HepG2 (cell line): ENCODE data around the gene CLASP1. TPM values are rescaled to one million over a fixed set of nuclear protein-coding genes. Genes with fewer than 3 reads are reported as not detected.

Experiments used
- ATAC-seq: fragments of 200-7000 bp; cut with Tn5 transposase; 3 replicates; pipeline ENCODE4 v1.9.1; 2020; ENCODE audit warnings: mild to moderate bottlenecking, moderate library complexity
- BruUV-seq: library from RNA; stranded (reverse); fragments of 400-500 nt; replicated peaks from 2 replicates; lab custom pipeline; 2021; lab: Mats Ljungman, UMichigan
- CTCF ChIA-PET: fragments of 300-600 bp; formaldehyde crosslinking; extraction: SDS; loops from one replicate; lab custom pipeline; 2021; ENCODE audit warnings: low total read pairs, inconsistent platforms, low intra/inter-chr PET ratio; lab: Yijun Ruan, JAX
- POLR2A ChIA-PET: fragments of 350-600 bp; sonication (Branson Sonifier 250); formaldehyde crosslinking; loops from one replicate; lab custom pipeline; 2020; ENCODE audit warnings: antibody characterized with exemption, inconsistent platforms; lab: Yijun Ruan, JAX
- DNase-seq: peaks from one replicate; pipeline ENCODE4 v3.0.0-alpha.2; 2015; ENCODE audit warnings: low spot score
- FAIRE-seq: peaks from 3 replicates; lab custom pipeline; 2011; peaks lifted over from hg19 to GRCh38; lab: Jason Lieb, UNC
- H2AFZ ChIP-seq: one replicate; pipeline ENCODE4 v1.6.1; 2011; ENCODE audit warnings: low read length, inconsistent platforms
- H3K27ac ChIP-seq: fragments of 300-600 bp; 3 replicates; pipeline ENCODE4 v1.8.0; 2011; ENCODE audit warnings: mixed run types, mild to moderate bottlenecking, mixed read lengths, low read length, inconsistent platforms; ENCODE audit not compliant: insufficient read depth; ENCODE audit errors: extremely low read length
- H3K27me3 ChIP-seq, 2 experiments: fragments of 200-600 bp in 1 of 2; 2 replicates in 1 of 2; 3 replicates in 1 of 2; pipeline versions ENCODE4 v1.6.0 to v1.8.0; 2011; ENCODE audit warnings: low read length in 2 of 2, mild to moderate bottlenecking in 2 of 2, moderate library complexity in 2 of 2, inconsistent platforms in 1 of 2; ENCODE audit not compliant: insufficient read depth in 2 of 2, control insufficient read depth in 1 of 2
- H3K36me3 ChIP-seq, 2 experiments: fragments of 200-600 bp in 1 of 2; replicated peaks in 1 of 2; 2 replicates in 1 of 2; 3 replicates in 1 of 2; pipeline versions ENCODE4 v1.5.1 to v1.8.0; 2011; ENCODE audit warnings: low read length in 2 of 2, inconsistent platforms in 1 of 2; ENCODE audit not compliant: insufficient read depth in 2 of 2, control insufficient read depth in 1 of 2
- H3K4me1 ChIP-seq: 2 replicates; pipeline ENCODE4 v1.5.1; 2012; ENCODE audit warnings: low read length, inconsistent platforms; ENCODE audit not compliant: insufficient read depth
- H3K4me2 ChIP-seq: 2 replicates; pipeline ENCODE4 v1.6.0; 2011; ENCODE audit warnings: low read depth, low read length, inconsistent platforms
- H3K4me3 ChIP-seq, 3 experiments: fragments of 200-600 bp in 1 of 3; sonication (generic), shearing (Covaris generic) in 1 of 3; replicated peaks in 1 of 3; 2 replicates each; pipeline ENCODE4 v1.5.1; 2011 to 2016; ENCODE audit warnings: low read length in 3 of 3, inconsistent platforms in 2 of 3, low read depth in 2 of 3, mild to moderate bottlenecking in 2 of 3, control low read depth in 1 of 3, mixed read lengths in 1 of 3; ENCODE audit not compliant: insufficient read depth in 1 of 3
- H3K79me2 ChIP-seq: one replicate; pipeline ENCODE4 v1.6.1; 2011; ENCODE audit warnings: low read length, inconsistent platforms; ENCODE audit not compliant: insufficient read depth
- H3K9ac ChIP-seq: 2 replicates; pipeline ENCODE4 v1.6.0; 2011; ENCODE audit warnings: mild to moderate bottlenecking, low read depth, low read length, inconsistent platforms; ENCODE audit not compliant: insufficient read depth
- H3K9me3 ChIP-seq: 2 replicates; pipeline ENCODE4 v1.5.1; 2012; ENCODE audit warnings: mild to moderate bottlenecking, low read length
- H4K20me1 ChIP-seq: 2 replicates; pipeline ENCODE4 v1.6.0; 2011; ENCODE audit warnings: inconsistent platforms, mild to moderate bottlenecking, low read length, moderate library complexity; ENCODE audit not compliant: insufficient read depth
- ATF7-NPFF ChIP-seq: sonication (generic); formaldehyde crosslinking; IDR thresholded peaks from 2 replicates; pipeline ENCODE4 v1.8.1; 2023; ENCODE audit warnings: mild to moderate bottlenecking, low read depth, missing genetic modification reagents, moderate library complexity
- ELF1 ChIP-seq: sonication (generic); formaldehyde crosslinking; IDR thresholded peaks from 2 replicates; pipeline ENCODE4 v1.4.0; 2020; ENCODE audit warnings: missing genetic modification reagents
- HIVEP1 ChIP-seq: sonication (generic); formaldehyde crosslinking; IDR thresholded peaks from 2 replicates; pipeline ENCODE4 v1.4.0; 2020; ENCODE audit warnings: mild to moderate bottlenecking, missing genetic modification reagents
- JARID2 ChIP-seq: sonication (generic); formaldehyde crosslinking; IDR thresholded peaks from 2 replicates; pipeline ENCODE4 v1.8.1; 2023; ENCODE audit warnings: missing genetic modification reagents, inconsistent platforms; ENCODE audit not compliant: insufficient replicate concordance
- NFYB ChIP-seq: sonication (generic); formaldehyde crosslinking; IDR thresholded peaks from 2 replicates; pipeline ENCODE4 v1.4.0; 2020; ENCODE audit warnings: missing genetic modification reagents
- NKX3-1 ChIP-seq: sonication (generic); formaldehyde crosslinking; IDR thresholded peaks from 2 replicates; pipeline ENCODE4 v1.5.0; 2020; ENCODE audit warnings: missing genetic modification reagents
- NPAS2 ChIP-seq: sonication (generic); formaldehyde crosslinking; IDR thresholded peaks from 2 replicates; pipeline ENCODE4 v1.8.0; 2022; ENCODE audit warnings: mild to moderate bottlenecking, missing genetic modification reagents, borderline replicate concordance
- NR2C2 ChIP-seq: sonication (generic); formaldehyde crosslinking; IDR thresholded peaks from 2 replicates; pipeline ENCODE4 v1.4.0; 2020; ENCODE audit warnings: missing genetic modification reagents, mild to moderate bottlenecking, moderate library complexity, borderline replicate concordance
- PBX3 ChIP-seq: sonication (generic); formaldehyde crosslinking; IDR thresholded peaks from 2 replicates; pipeline ENCODE4 v1.8.1; 2023; ENCODE audit warnings: missing genetic modification reagents, inconsistent platforms, borderline replicate concordance
- POGZ ChIP-seq: sonication (generic); formaldehyde crosslinking; IDR thresholded peaks from 2 replicates; pipeline ENCODE4 v1.4.0; 2020; ENCODE audit warnings: mild to moderate bottlenecking, missing genetic modification reagents
- REPIN1 ChIP-seq: sonication (generic); formaldehyde crosslinking; IDR thresholded peaks from 2 replicates; pipeline ENCODE4 v1.8.0; 2022; ENCODE audit warnings: missing genetic modification reagents, low read depth, mild to moderate bottlenecking, borderline replicate concordance
- SP4 ChIP-seq: sonication (generic); formaldehyde crosslinking; IDR thresholded peaks from 2 replicates; pipeline ENCODE4 v1.8.1; 2023; ENCODE audit warnings: mild to moderate bottlenecking, missing genetic modification reagents
- TBX2 ChIP-seq: sonication (generic); formaldehyde crosslinking; IDR thresholded peaks from 2 replicates; pipeline ENCODE4 v1.5.0; 2020; ENCODE audit warnings: missing genetic modification reagents, mild to moderate bottlenecking, borderline replicate concordance
- TFDP2 ChIP-seq: sonication (generic); formaldehyde crosslinking; IDR thresholded peaks from 2 replicates; pipeline ENCODE4 v1.4.0; 2020; ENCODE audit warnings: missing genetic modification reagents
- ZFP36L1 ChIP-seq: sonication (generic); formaldehyde crosslinking; IDR thresholded peaks from 2 replicates; pipeline ENCODE4 v1.8.0; 2022; ENCODE audit warnings: mild to moderate bottlenecking, missing genetic modification reagents, moderate library complexity
- ZNF124 ChIP-seq: sonication (generic); formaldehyde crosslinking; IDR thresholded peaks from 2 replicates; pipeline ENCODE4 v1.4.0; 2020; ENCODE audit warnings: missing genetic modification reagents
- ZNF672 ChIP-seq: sonication (generic); formaldehyde crosslinking; IDR thresholded peaks from 2 replicates; pipeline ENCODE4 v1.8.1; 2022; ENCODE audit warnings: missing genetic modification reagents
- ZSCAN9 ChIP-seq: IDR thresholded peaks from 2 replicates; pipeline ENCODE4 v1.6.1; 2016; ENCODE audit warnings: borderline replicate concordance
- WGBS: methylation state at CpG from one replicate; pipeline ENCODE4 v1.1.6; 2017; ENCODE audit warnings: low lambda C conversion rate; 5-methylcytosine and 5-hydroxymethylcytosine counted together
- in situ Hi-C: cut with HindIII; loops from 2 replicates; pipeline ENCODE4 v1.10.0; 2017; ENCODE audit warnings: low pct_unique_long_range_greater_than_20kb; ENCODE audit not compliant: extremely low pct_ligation_motif_present
- intact Hi-C: fragments of 100-400 bp; cut with micrococcal nuclease; formaldehyde crosslinking; loops from one replicate; pipeline ENCODE4 v1.10.0; 2022; ENCODE audit not compliant: unreplicated experiment
- polyA plus RNA-seq, 8 experiments: library from polyadenylated mRNA; depleted of rRNA in 3 of 8; stranded (reverse) in 7 of 8; unstranded in 1 of 8; fragments of >200 nt; fragmentation: Illumina TruSeq in 4 of 8; extraction: Trizol in 4 of 8; gene quantifications; 2 replicates each; pipeline versions ENCODE4 v1.2.1 to v1.2.3, GENCODE V29; 2011 to 2016; ENCODE audit warnings: low read depth in 4 of 8, missing spikeins in 1 of 8, mixed read lengths in 1 of 8; ENCODE audit not compliant: insufficient read depth in 1 of 8
- total RNA-seq, 5 experiments: library from RNA; depleted of rRNA; stranded (reverse); fragments of >200 nt; fragmentation: Illumina TruSeq; extraction: Trizol; gene quantifications; 2 replicates each; pipeline ENCODE4 v1.2.3, GENCODE V29; 2016; ENCODE audit warnings: low read depth in 1 of 5

The CLASP1 gene
- total and polyA plus RNA-seq, 2 of the 13 experiments (the other 11 are each of a cell fraction or from before 2014, with no cell fraction given): 11.7 to 47.9 TPM

- ATAC-seq (no peak), FAIRE-seq (peak; percentile 46), DNase-seq (no peak)
- ChIA-PET POLR2A (interaction anchor here (0.6 to 1.0 kb wide), 2 partner anchors 20 to 25 kb away, joined by 3 to 5 read pairs; partner anchors contain the start of gene RNU4ATAC), CTCF (no interaction called here)
- Histone ChIP-seq H3K9me3 (no peaks in the 10 kb centered on the region), H2AFZ (no peak overlapping the region), H4K20me1 (no peaks in the 10 kb centered on the region; the same call in none of the 2 replicates), H3K27ac (no peak overlapping the region), H3K4me3 (no peak overlapping the region), H3K4me1 (no peaks in the 10 kb centered on the region), H3K79me2 (peaks cover 57% of the 10 kb centered on the region), H3K27me3 (no peaks in the 10 kb centered on the region), H3K36me3 (no peaks in the 10 kb centered on the region), H3K4me2 (no peak overlapping the region), H3K9ac (no peak overlapping the region)
- in situ Hi-C loops: no loop called here
- BruUV-seq: no TSS peak
- intact Hi-C loops: no loop called here
- WGBS: 92% methylated on average over 2 of the region's 2 CpGs
- TF ChIP-seq POGZ (CRISPR knock-in tag): no peak
Measured at GRCh38 chr2:121550669-121551068, 98.6 kb downstream of the CLASP1 start.

- Histone ChIP-seq H3K27me3 (no peaks in the 10 kb centered on the region), H3K4me1 (no peaks in the 10 kb centered on the region), H3K36me3 (no peaks in the 10 kb centered on the region), H3K4me3 (no peak overlapping the region), H3K4me2 (no peak overlapping the region), H3K79me2 (peaks cover 67% of the 10 kb centered on the region), H3K9me3 (no peaks in the 10 kb centered on the region)
- no TSS peak for BruUV-seq
- POLR2A ChIA-PET: interaction anchor here (1.5 kb wide), 1 partner anchor 17 kb away, joined by 4 read pairs; the partner anchor contains the start of gene RNU4ATAC
- in situ Hi-C loops: no loop called here
- no peak for TF ChIP-seq ATF7-NPFF (CRISPR knock-in tag)
- no peak for TF ChIP-seq REPIN1 (CRISPR knock-in tag)
- no peak for TF ChIP-seq ZSCAN9
- TF ChIP-seq NR2C2 (CRISPR knock-in tag): no peak
- no peak for TF ChIP-seq PBX3
- no peak for TF ChIP-seq NFYB
- no peak for TF ChIP-seq HIVEP1
- no peak for TF ChIP-seq ZNF124 (CRISPR knock-in tag)
- TF ChIP-seq SP4 (CRISPR knock-in tag): no peak
- no peak for TF ChIP-seq TBX2
- no peak for TF ChIP-seq NKX3-1 (CRISPR knock-in tag)
- TF ChIP-seq ZFP36L1 (CRISPR knock-in tag): no peak
- no peak for TF ChIP-seq NPAS2
- no peak for TF ChIP-seq TFDP2 (CRISPR knock-in tag)
- TF ChIP-seq ELF1 (CRISPR knock-in tag): no peak
- no peak for TF ChIP-seq JARID2 (CRISPR knock-in tag)
- TF ChIP-seq ZNF672: no peak
- TF ChIP-seq, all 625 proteins: peak for 0
- FAIRE-seq (no peak), DNase-seq (no peak), ATAC-seq (no peak)
- 98% methylated on average over 5 of the region's 5 CpGs for WGBS
- no peaks in the 10 kb centered on the region; the same call in 1 of the 2 replicates for H4K20me1 ChIP-seq
- CTCF ChIA-PET: no interaction called here
- intact Hi-C loops: no loop called here
- no peak overlapping the region for H3K9ac ChIP-seq
- H3K27ac ChIP-seq: no peak overlapping the region
- H2AFZ ChIP-seq: no peak overlapping the region
Measured at GRCh38 chr2:121547646-121548045, 101.6 kb downstream of the CLASP1 start.
